ENCODE measurements around the gene SERPINA6. TPM values are rescaled to one million over a fixed set of nuclear protein-coding genes. Genes with fewer than 3 reads are reported as not detected.
"Not testable (repeated sequence)": the region's sequence is repeated elsewhere in the genome, so short reads cannot be mapped to it uniquely, and the experiment has no call there.

SERPINA6 gene
- not detected for total RNA-seq
- polyA plus RNA-seq = not detected
- long read RNA-seq, donor 1 = 0 reads
- long read RNA-seq, donor 2 = 0 reads

GRCh38 chr14:94322648-94323570 is at the start of gene SERPINA6:
Gene SERPINA6 (minus strand): TSS chr14:94323336. CDS start chr14:94314648, 8,688 bp downstream.
- Histone ChIP-seq H3K4me1 (ENCODE audit: control insufficient read depth in 1 of 2, insufficient read depth in 2 of 2, low read length in 2 of 2) (no peaks in the 10 kb centered on the region), H3K4me3 (ENCODE audit: low read length in 2 of 2) (no peak within 1 kb of the TSS), H3K27me3 (ENCODE audit: control insufficient read depth in 1 of 2, insufficient read depth in 2 of 2, low read length in 1 of 2) (peaks cover 0 to 1% of the 10 kb centered on the region in 2 donors), H3K9me3 (ENCODE audit: control insufficient read depth, low read length) (no peaks in the 10 kb centered on the region), H3K36me3 (ENCODE audit: control insufficient read depth in 1 of 2, insufficient read depth in 2 of 2, low read length in 1 of 2) (no peaks in the 10 kb centered on the region), H3K27ac (ENCODE audit: low read depth in 1 of 2, low read length in 2 of 2) (no peak within 1 kb of the TSS)
- intact Hi-C loops (cut with DNase I) = no loop called here
- ATAC-seq (ENCODE audit: low FRiP score) (peak; percentile 50), DNase-seq (peak in 1 of 2 donors; percentile 61)
- 39 to 40% methylated on average over 15 of the region's 15 CpGs for WGBS, 2 donors

GRCh38 chr14:94372021-94372605 is 49.0 kb upstream of the SERPINA6 start:
- 85 to 86% methylated on average over 13 of the region's 13 CpGs for WGBS, 2 donors

GRCh38 chr14:94370524-94370910 is 47.4 kb upstream of the SERPINA6 start:
- ATAC-seq (ENCODE audit: low FRiP score) (no peak), DNase-seq (no peak)
- no peak overlapping the region for H3K27ac ChIP-seq (ENCODE audit: low read depth in 1 of 2, low read length in 2 of 2)
- no peaks in the 10 kb centered on the region for H3K27me3 ChIP-seq (ENCODE audit: control insufficient read depth in 1 of 2, insufficient read depth in 2 of 2, low read length in 1 of 2)
- no peaks in the 10 kb centered on the region for H3K9me3 ChIP-seq (ENCODE audit: control insufficient read depth, low read length)
- no peak overlapping the region for H3K4me3 ChIP-seq (ENCODE audit: low read length in 2 of 2)
- 85 to 90% methylated on average over 3 to 5 of the region's 6 CpGs for WGBS, 2 donors
- intact Hi-C loops (cut with DNase I) = no loop called here
- no peaks in the 10 kb centered on the region for H3K36me3 ChIP-seq (ENCODE audit: control insufficient read depth in 1 of 2, insufficient read depth in 2 of 2, low read length in 1 of 2)
- H3K4me1 ChIP-seq (ENCODE audit: control insufficient read depth in 1 of 2, insufficient read depth in 2 of 2, low read length in 2 of 2) = no peaks in the 10 kb centered on the region

More at GRCh38 chr14:94372021-94372605, 49.0 kb upstream of the SERPINA6 start:
- no peaks in the 10 kb centered on the region for H3K36me3 ChIP-seq (ENCODE audit: control insufficient read depth in 1 of 2, insufficient read depth in 2 of 2, low read length in 1 of 2)
- H3K27ac ChIP-seq (ENCODE audit: low read depth in 1 of 2, low read length in 2 of 2) = no peak overlapping the region
- ATAC-seq (ENCODE audit: low FRiP score) (no peak), DNase-seq (peak in 1 of 2 donors; percentile 40)
- no peak overlapping the region for H3K4me3 ChIP-seq (ENCODE audit: low read length in 2 of 2)
- intact Hi-C loops (cut with DNase I) = no loop called here
- H3K27me3 ChIP-seq (ENCODE audit: control insufficient read depth in 1 of 2, insufficient read depth in 2 of 2, low read length in 1 of 2) = no peaks in the 10 kb centered on the region
- no peaks in the 10 kb centered on the region for H3K9me3 ChIP-seq (ENCODE audit: control insufficient read depth, low read length)
- no peaks in the 10 kb centered on the region for H3K4me1 ChIP-seq (ENCODE audit: control insufficient read depth in 1 of 2, insufficient read depth in 2 of 2, low read length in 2 of 2)

GRCh38 chr14:94369766-94370523 is 46.8 kb upstream of the SERPINA6 start:
- H3K27ac ChIP-seq (ENCODE audit: low read depth in 1 of 2, low read length in 2 of 2) = not testable (repeated sequence)

GRCh38 chr14:94368956-94369355 is 45.8 kb upstream of the SERPINA6 start:
- 94 to 97% methylated on average over 7 of the region's 7 CpGs for WGBS, 2 donors
- H3K27me3 ChIP-seq (ENCODE audit: control insufficient read depth in 1 of 2, insufficient read depth in 2 of 2, low read length in 1 of 2) = no peaks in the 10 kb centered on the region
- no peak for ATAC-seq (ENCODE audit: low FRiP score)
- intact Hi-C loops (cut with DNase I) = no loop called here
- no peak for DNase-seq
- H3K4me1 ChIP-seq (ENCODE audit: control insufficient read depth in 1 of 2, insufficient read depth in 2 of 2, low read length in 2 of 2) = no peaks in the 10 kb centered on the region
- H3K4me3 ChIP-seq (ENCODE audit: low read length in 2 of 2) = no peak overlapping the region
- no peak overlapping the region for H3K27ac ChIP-seq (ENCODE audit: low read depth in 1 of 2, low read length in 2 of 2)
- H3K9me3 ChIP-seq (ENCODE audit: control insufficient read depth, low read length) = no peaks in the 10 kb centered on the region
- no peaks in the 10 kb centered on the region for H3K36me3 ChIP-seq (ENCODE audit: control insufficient read depth in 1 of 2, insufficient read depth in 2 of 2, low read length in 1 of 2)

More at GRCh38 chr14:94369766-94370523, 46.8 kb upstream of the SERPINA6 start:
- H3K4me1 ChIP-seq (ENCODE audit: control insufficient read depth in 1 of 2, insufficient read depth in 2 of 2, low read length in 2 of 2); H3K4me3 ChIP-seq (ENCODE audit: low read length in 2 of 2); H3K27me3 ChIP-seq (ENCODE audit: control insufficient read depth in 1 of 2, insufficient read depth in 2 of 2, low read length in 1 of 2); ATAC-seq (ENCODE audit: low FRiP score); H3K9me3 ChIP-seq (ENCODE audit: control insufficient read depth, low read length); intact Hi-C loops (cut with DNase I); H3K36me3 ChIP-seq (ENCODE audit: control insufficient read depth in 1 of 2, insufficient read depth in 2 of 2, low read length in 1 of 2): not testable (repeated sequence)
- peak in 1 of 2 donors; percentile 30 for DNase-seq
- 89% methylated on average over 18 to 20 of the region's 22 CpGs for WGBS, 2 donors

GRCh38 chr14:94368243-94368590 is 45.1 kb upstream of the SERPINA6 start:
- intact Hi-C loops (cut with DNase I) = no loop called here
- H3K27me3 ChIP-seq (ENCODE audit: control insufficient read depth in 1 of 2, insufficient read depth in 2 of 2, low read length in 1 of 2) = no peaks in the 10 kb centered on the region
- H3K4me1 ChIP-seq (ENCODE audit: control insufficient read depth in 1 of 2, insufficient read depth in 2 of 2, low read length in 2 of 2) = no peaks in the 10 kb centered on the region
- ATAC-seq (ENCODE audit: low FRiP score) (no peak), DNase-seq (no peak)
- H3K9me3 ChIP-seq (ENCODE audit: control insufficient read depth, low read length) = no peaks in the 10 kb centered on the region
- no peak overlapping the region for H3K27ac ChIP-seq (ENCODE audit: low read depth in 1 of 2, low read length in 2 of 2)
- WGBS, 2 donors = 92 to 95% methylated on average over 3 of the region's 3 CpGs
- no peaks in the 10 kb centered on the region for H3K36me3 ChIP-seq (ENCODE audit: control insufficient read depth in 1 of 2, insufficient read depth in 2 of 2, low read length in 1 of 2)
- H3K4me3 ChIP-seq (ENCODE audit: low read length in 2 of 2) = no peak overlapping the region

GRCh38 chr14:94367347-94368242 is 44.5 kb upstream of the SERPINA6 start:
- Histone ChIP-seq H3K4me1 (ENCODE audit: control insufficient read depth in 1 of 2, insufficient read depth in 2 of 2, low read length in 2 of 2) (no peaks in the 10 kb centered on the region), H3K27ac (ENCODE audit: low read depth in 1 of 2, low read length in 2 of 2) (no peak overlapping the region), H3K9me3 (ENCODE audit: control insufficient read depth, low read length) (no peaks in the 10 kb centered on the region), H3K27me3 (ENCODE audit: control insufficient read depth in 1 of 2, insufficient read depth in 2 of 2, low read length in 1 of 2) (no peaks in the 10 kb centered on the region), H3K36me3 (ENCODE audit: control insufficient read depth in 1 of 2, insufficient read depth in 2 of 2, low read length in 1 of 2) (no peaks in the 10 kb centered on the region), H3K4me3 (ENCODE audit: low read length in 2 of 2) (no peak overlapping the region)
- DNase-seq = peak in 1 of 2 donors; percentile 46
- intact Hi-C loops (cut with DNase I) = no loop called here
- no peak for ATAC-seq (ENCODE audit: low FRiP score)
- 93 to 94% methylated on average over 12 of the region's 12 CpGs for WGBS, 2 donors

Data from aorta (tissue), 5 donors.